WTC11 (cell line): ENCODE data around the gene AGTR2. TPM values are rescaled to one million over a fixed set of nuclear protein-coding genes. Genes with fewer than 3 reads are reported as not detected.

Experiments
- ATAC-seq: fragments of 200-7000 bp; cut with Tn5 transposase; 2 replicates; pipeline ENCODE4 v1.10.0; 2021; ENCODE audit warnings: mild to moderate bottlenecking, moderate library complexity
- Bru-seq: library from RNA; stranded (reverse); fragments of 400-500 nt; gene quantifications from one replicate; lab custom pipeline; 2021; lab: Mats Ljungman, UMichigan
- CTCF ChIA-PET: fragments of 300-600 bp; sonication (Branson Sonifier 250); formaldehyde crosslinking; loops from one replicate; lab custom pipeline; 2021; ENCODE audit warnings: antibody characterized with exemption; lab: Charles Lee
- POLR2A ChIA-PET: fragments of 350-600 bp; sonication (Branson Sonifier 250); formaldehyde crosslinking; loops from one replicate; lab custom pipeline; 2021; ENCODE audit warnings: antibody characterized with exemption; lab: Charles Lee
- DNase-seq: peaks from one replicate; pipeline ENCODE4 v3.0.0; 2021; ENCODE audit warnings: low spot score
- H3K27ac Mint-ChIP-seq: 2 replicates; pipeline ENCODE4 v1.8.0; 2021; ENCODE audit warnings: mixed read lengths
- H3K27me3 Mint-ChIP-seq: 2 replicates; pipeline ENCODE4 v1.8.0; 2021; ENCODE audit warnings: low read depth, mild to moderate bottlenecking, moderate library complexity, mixed read lengths
- H3K36me3 Mint-ChIP-seq: 2 replicates; pipeline ENCODE4 v1.8.0; 2021; ENCODE audit warnings: mixed read lengths
- H3K4me1 Mint-ChIP-seq: 2 replicates; pipeline ENCODE4 v1.8.0; 2022; ENCODE audit warnings: mixed read lengths
- H3K4me3 Mint-ChIP-seq: 2 replicates; pipeline ENCODE4 v1.8.0; 2021; ENCODE audit warnings: mild to moderate bottlenecking, moderate library complexity, mixed read lengths
- H3K9me3 Mint-ChIP-seq: 2 replicates; pipeline ENCODE4 v1.8.0; 2021; ENCODE audit warnings: mixed read lengths
- AFF4 ChIP-seq: sonication (generic); formaldehyde crosslinking; IDR thresholded peaks from 2 replicates; pipeline ENCODE4 v1.8.1; 2023; ENCODE audit warnings: mild to moderate bottlenecking, missing genetic modification reagents, borderline replicate concordance
- ATF1 ChIP-seq: sonication (generic); formaldehyde crosslinking; IDR thresholded peaks from 2 replicates; pipeline ENCODE4 v1.8.1; 2023; ENCODE audit warnings: mild to moderate bottlenecking, moderate library complexity, missing genetic modification reagents
- CTCF ChIP-seq: fragments of 200-600 bp; IDR thresholded peaks from 2 replicates; pipeline ENCODE4 v1.8.0; 2022; ENCODE audit warnings: antibody characterized with exemption
- EMX1 ChIP-seq: fragments of 250-450 bp; sonication (Bioruptor Pico); IDR thresholded peaks from 2 replicates; pipeline ENCODE4 v1.8.0; 2021; ENCODE audit warnings: mild to moderate bottlenecking
- ERG ChIP-seq: fragments of 250-450 bp; sonication (Bioruptor Pico); IDR thresholded peaks from 2 replicates; pipeline ENCODE4 v1.8.0; 2021; ENCODE audit warnings: mild to moderate bottlenecking
- ETV6 ChIP-seq: sonication (generic); formaldehyde crosslinking; IDR thresholded peaks from 2 replicates; pipeline ENCODE4 v1.8.1; 2022; ENCODE audit warnings: mild to moderate bottlenecking, missing genetic modification reagents
- GRHL2 ChIP-seq: fragments of 250-450 bp; sonication (Bioruptor Pico); IDR thresholded peaks from 2 replicates; pipeline ENCODE4 v1.8.0; 2022; ENCODE audit warnings: mild to moderate bottlenecking, moderate library complexity; ENCODE audit not compliant: insufficient replicate concordance, severe bottlenecking
- MLX ChIP-seq: sonication (generic); formaldehyde crosslinking; IDR thresholded peaks from 2 replicates; pipeline ENCODE4 v1.8.1; 2023; ENCODE audit warnings: mild to moderate bottlenecking, missing genetic modification reagents, moderate library complexity
- MXD4 ChIP-seq: fragments of 250-450 bp; sonication (Bioruptor Pico); IDR thresholded peaks from 2 replicates; pipeline ENCODE4 v1.8.0; 2021; ENCODE audit warnings: mild to moderate bottlenecking, moderate library complexity, borderline replicate concordance
- MYBL2 ChIP-seq: sonication (generic); formaldehyde crosslinking; IDR thresholded peaks from 2 replicates; pipeline ENCODE4 v1.8.1; 2023; ENCODE audit warnings: mild to moderate bottlenecking, moderate library complexity, missing genetic modification reagents
- NFYB ChIP-seq: sonication (generic); formaldehyde crosslinking; conservative IDR thresholded peaks from 2 replicates; pipeline ENCODE4 v1.8.0; 2022; ENCODE audit warnings: low read depth, missing genetic modification reagents
- NR2C2 ChIP-seq: sonication (generic); formaldehyde crosslinking; IDR thresholded peaks from 2 replicates; pipeline ENCODE4 v1.8.0; 2022; ENCODE audit warnings: mild to moderate bottlenecking, missing genetic modification reagents
- NR3C1 ChIP-seq: sonication (generic); formaldehyde crosslinking; conservative IDR thresholded peaks from 2 replicates; pipeline ENCODE4 v1.8.1; 2023; ENCODE audit warnings: low read depth, mild to moderate bottlenecking, missing genetic modification reagents
- PREB ChIP-seq: sonication (generic); formaldehyde crosslinking; IDR thresholded peaks from 2 replicates; pipeline ENCODE4 v1.8.1; 2022; ENCODE audit warnings: mild to moderate bottlenecking, missing genetic modification reagents, moderate library complexity, borderline replicate concordance
- PRRX2 ChIP-seq: fragments of 250-450 bp; sonication (Bioruptor Pico); IDR thresholded peaks from 2 replicates; pipeline ENCODE4 v1.8.0; 2021; ENCODE audit warnings: mild to moderate bottlenecking
- RELA ChIP-seq: sonication (generic); formaldehyde crosslinking; IDR thresholded peaks from 2 replicates; pipeline ENCODE4 v1.8.1; 2022; ENCODE audit warnings: missing genetic modification reagents, mild to moderate bottlenecking, borderline replicate concordance
- SMAD3 ChIP-seq: sonication (generic); formaldehyde crosslinking; IDR thresholded peaks from 2 replicates; pipeline ENCODE4 v1.8.0; 2022; ENCODE audit warnings: missing genetic modification reagents, mild to moderate bottlenecking, borderline replicate concordance
- SMAD4 ChIP-seq: sonication (generic); formaldehyde crosslinking; IDR thresholded peaks from 2 replicates; pipeline ENCODE4 v1.8.0; 2022; ENCODE audit warnings: mild to moderate bottlenecking, missing genetic modification reagents
- TEAD1 ChIP-seq: sonication (generic); formaldehyde crosslinking; IDR thresholded peaks from 2 replicates; pipeline ENCODE4 v1.8.0; 2022; ENCODE audit warnings: mild to moderate bottlenecking, missing genetic modification reagents
- TEAD4 ChIP-seq: sonication (generic); formaldehyde crosslinking; IDR thresholded peaks from 2 replicates; pipeline ENCODE4 v1.8.0; 2022; ENCODE audit warnings: mild to moderate bottlenecking, missing genetic modification reagents
- ZNF121 ChIP-seq: sonication (generic); formaldehyde crosslinking; IDR thresholded peaks from 2 replicates; pipeline ENCODE4 v1.8.0; 2023; ENCODE audit warnings: missing genetic modification reagents
- ZNF263 ChIP-seq: sonication (generic); formaldehyde crosslinking; IDR thresholded peaks from 2 replicates; pipeline ENCODE4 v1.8.1; 2022; ENCODE audit warnings: low read depth, mild to moderate bottlenecking, moderate library complexity, missing genetic modification reagents
- ZNF512 ChIP-seq: sonication (generic); formaldehyde crosslinking; IDR thresholded peaks from 2 replicates; pipeline ENCODE4 v1.8.1; 2022; ENCODE audit warnings: missing genetic modification reagents, borderline replicate concordance
- long read RNA-seq, 3 experiments: library from RNA in 1 of 3; library from capped mRNA in 1 of 3; library from polyadenylated mRNA in 1 of 3; unstranded in 2 of 3; stranded (forward) in 1 of 3; transcript quantifications; one replicate each; pipeline ENCODE4 v2.0.0, GENCODE V29; 2021
- total RNA-seq: library from RNA; stranded (reverse); gene quantifications from 3 replicates; pipeline ENCODE4 v1.2.3, GENCODE V29; 2021

Gene AGTR2
- not detected in 3 replicates for total RNA-seq
- not detected for Bru-seq, nascent RNA
- long read RNA-seq, experiment 1: 0 reads
- long read RNA-seq, experiment 2: 0 reads
- long read RNA-seq, experiment 3: 0 reads

GRCh38 chrX:116170511-116170910 lies at the start of gene AGTR2:
TSS of gene AGTR2 (plus strand) at chrX:116170744. CDS start at chrX:116172281, 1,537 bp downstream.
- no peaks in the 10 kb centered on the region for H3K27me3 Mint-ChIP-seq
- no peaks in the 10 kb centered on the region for H3K9me3 Mint-ChIP-seq
- DNase-seq (no peak), ATAC-seq (no peak)
- ChIA-PET POLR2A (no interaction called here), CTCF (no interaction called here)
- no peak within 1 kb of the TSS for H3K27ac Mint-ChIP-seq
- H3K36me3 Mint-ChIP-seq: no peaks in the 10 kb centered on the region
- TF ChIP-seq AFF4: no peak
- TF ChIP-seq ERG (CRISPR knock-in tag): no peak
- TF ChIP-seq MLX (CRISPR knock-in tag): no peak
- no peak for TF ChIP-seq ATF1
- TF ChIP-seq PREB (CRISPR knock-in tag): no peak
- no peak for TF ChIP-seq PRRX2 (CRISPR knock-in tag)
- TF ChIP-seq NR3C1 (CRISPR knock-in tag): no peak
- no peak for TF ChIP-seq EMX1 (CRISPR knock-in tag)
- no peak for TF ChIP-seq MYBL2 (CRISPR knock-in tag)
- TF ChIP-seq NFYB (CRISPR knock-in tag): no peak
- no peak for TF ChIP-seq TEAD1 (CRISPR knock-in tag)
- no peak for TF ChIP-seq ZNF121
- TF ChIP-seq ZNF512 (CRISPR knock-in tag): no peak
- TF ChIP-seq NR2C2 (CRISPR knock-in tag): no peak
- no peak for TF ChIP-seq ETV6
- no peak for TF ChIP-seq GRHL2 (CRISPR knock-in tag)
- no peak for TF ChIP-seq RELA (CRISPR knock-in tag)
- TF ChIP-seq TEAD4: no peak
- no peak within 1 kb of the TSS for H3K4me3 Mint-ChIP-seq
- no peaks in the 10 kb centered on the region for H3K4me1 Mint-ChIP-seq

- Mint-ChIP-seq H3K27ac (no peak overlapping the region), H3K4me1 (no peaks in the 10 kb centered on the region), H3K36me3 (no peaks in the 10 kb centered on the region), H3K4me3 (no peak overlapping the region), H3K9me3 (no peaks in the 10 kb centered on the region), H3K27me3 (no peaks in the 10 kb centered on the region)
- ChIA-PET CTCF (no interaction called here), POLR2A (no interaction called here)
- DNase-seq: no peak
- no peak for ATAC-seq
- TF ChIP-seq SMAD3 (CRISPR knock-in tag) (no peak), ZNF263 (CRISPR knock-in tag) (no peak), AFF4 (no peak), MXD4 (no peak), SMAD4 (CRISPR knock-in tag) (no peak), CTCF (no peak)
- TF ChIP-seq, all 79 proteins: peak for 0
These were observed 35.3 kb upstream of the AGTR2 start for GRCh38 chrX:116135277-116135676.
